H1 (cell line): Measurements from ENCODE around the gene DOCK1.

Experiments
- CTCF ChIP-seq, 3 experiments: IDR thresholded peaks; 1 replicate in 2 of 3; 2 replicates in 1 of 3; pipeline versions ENCODE4 v1.5.1 to v1.6.1; 2011; ENCODE audit warnings: low read length in 3 of 3, mild to moderate bottlenecking in 3 of 3, inconsistent platforms in 2 of 3, low read depth in 1 of 3, moderate library complexity in 1 of 3; ENCODE audit not compliant: insufficient read depth in 1 of 3; ENCODE audit errors: control extremely low read depth in 1 of 3
- NRF1 ChIP-seq: IDR thresholded peaks from 2 replicates; pipeline ENCODE4 v1.6.1; 2011; ENCODE audit warnings: mild to moderate bottlenecking, low read depth, low read length, improper control_type of control experiment
- POLR2A ChIP-seq, 2 experiments: IDR thresholded peaks; 1 replicate in 1 of 2; 2 replicates in 1 of 2; pipeline ENCODE4 v1.6.1; 2011; ENCODE audit warnings: low read depth in 2 of 2, low read length in 2 of 2, mild to moderate bottlenecking in 2 of 2; ENCODE audit errors: control extremely low read depth in 1 of 2

GRCh38 chr10:126857178-126857806 lies 47.9 kb upstream of the DOCK1 start:
- TF ChIP-seq CTCF (IDR thresholded peaks at IDR 0.05; ENCODE audit: control extremely low read depth in 1 of 3, insufficient read depth in 1 of 3, low read depth in 1 of 3, low read length in 3 of 3) (peak; percentile 7 to 34 (median 22); a peak in 3 of 4 replicates), NRF1 (no peak), POLR2A (IDR thresholded peaks at IDR 0.05; ENCODE audit: control extremely low read depth in 1 of 2, low read depth in 2 of 2, low read length in 2 of 2) (no peak)
